Caco-2 (cell line): Measurements from ENCODE around the gene EPHB2. TPM values are rescaled to one million over a fixed set of nuclear protein-coding genes. Genes with fewer than 3 reads are reported as not detected.
"Not testable (repeated sequence)": the region's sequence is repeated elsewhere in the genome, so short reads cannot be mapped to it uniquely, and the experiment has no call there.

ENCODE experiments used
- BruUV-seq: library from RNA; stranded (reverse); fragments of 400-500 nt; replicated peaks from 2 replicates; lab custom pipeline; 2021; lab: Mats Ljungman, UMichigan
- CTCF ChIA-PET: fragments of 300-600 bp; sonication (Branson Sonifier 250); formaldehyde crosslinking; loops from one replicate; lab custom pipeline; 2022; ENCODE audit warnings: antibody characterized with exemption; lab: Charles Lee
- POLR2A ChIA-PET: fragments of 300-600 bp; sonication (Branson Sonifier 250); formaldehyde crosslinking; loops from one replicate; lab custom pipeline; 2022; ENCODE audit warnings: antibody characterized with exemption; lab: Charles Lee
- DNase-seq, 2 experiments: peaks; one replicate each; pipeline versions ENCODE4 v3.0.0 to v3.0.0-alpha.2; 2020 to 2022
- H3K27me3 ChIP-seq: replicated peaks from 2 replicates; pipeline ENCODE4 v1.6.0; 2011; ENCODE audit warnings: low read length; ENCODE audit not compliant: control insufficient read depth, insufficient read depth
- H3K36me3 ChIP-seq: 2 replicates; pipeline ENCODE4 v1.5.1; 2011; ENCODE audit warnings: low read length; ENCODE audit not compliant: control insufficient read depth, insufficient read depth
- H3K4me1 ChIP-seq: fragments of 250-450 bp; sonication (Bioruptor Pico); 2 replicates; pipeline ENCODE4 v1.5.1; 2020; ENCODE audit warnings: mild to moderate bottlenecking
- H3K4me3 ChIP-seq: 2 replicates; pipeline ENCODE4 v1.5.1; 2011; ENCODE audit warnings: low read depth, mild to moderate bottlenecking, control low read depth, low read length
- H3K9me3 ChIP-seq: fragments of 250-450 bp; sonication (Bioruptor Pico); 2 replicates; pipeline ENCODE4 v1.5.1; 2020; ENCODE audit warnings: mild to moderate bottlenecking, moderate library complexity
- H3K27ac Mint-ChIP-seq: one replicate; pipeline ENCODE4 v1.8.0; 2022; ENCODE audit warnings: mixed read lengths; ENCODE audit not compliant: unreplicated experiment
- H3K27me3 Mint-ChIP-seq: one replicate; pipeline ENCODE4 v1.8.0; 2022; ENCODE audit warnings: mixed read lengths; ENCODE audit not compliant: insufficient read depth, unreplicated experiment
- H3K36me3 Mint-ChIP-seq: one replicate; pipeline ENCODE4 v1.8.0; 2022; ENCODE audit warnings: mild to moderate bottlenecking, mixed read lengths; ENCODE audit not compliant: insufficient read depth, unreplicated experiment
- H3K4me1 Mint-ChIP-seq: one replicate; pipeline ENCODE4 v1.8.0; 2022; ENCODE audit warnings: low read depth, mixed read lengths; ENCODE audit not compliant: unreplicated experiment
- H3K4me3 Mint-ChIP-seq: one replicate; pipeline ENCODE4 v1.8.0; 2022; ENCODE audit warnings: mild to moderate bottlenecking, moderate library complexity, mixed read lengths; ENCODE audit not compliant: unreplicated experiment
- H3K9me3 Mint-ChIP-seq: one replicate; pipeline ENCODE4 v1.8.0; 2022; ENCODE audit warnings: mixed read lengths; ENCODE audit not compliant: unreplicated experiment
- CTCF ChIP-seq, 2 experiments: fragments of 200-600 bp in 1 of 2; IDR thresholded peaks; 1 replicate in 1 of 2; 2 replicates in 1 of 2; pipeline versions ENCODE4 v1.5.1 to v1.8.0; 2011 to 2022; ENCODE audit warnings: antibody characterized with exemption in 1 of 2, control low read depth in 1 of 2, inconsistent platforms in 1 of 2, low read depth in 1 of 2, low read length in 1 of 2, mild to moderate bottlenecking in 1 of 2, moderate library complexity in 1 of 2; ENCODE audit not compliant: insufficient read depth in 1 of 2, severe bottlenecking in 1 of 2, unreplicated experiment in 1 of 2
- intact Hi-C: fragments of 100-400 bp; cut with micrococcal nuclease; formaldehyde crosslinking; loops from one replicate; pipeline ENCODE4 v1.10.0; 2022; ENCODE audit not compliant: unreplicated experiment
- total RNA-seq: library from RNA; stranded (reverse); gene quantifications from 2 replicates; pipeline ENCODE4 v1.2.3, GENCODE V29; 2022

Gene EPHB2
- total RNA-seq, 1 experiment from 2014 or later: 30.1 TPM

- no peaks in the 10 kb centered on the region for H3K36me3 Mint-ChIP-seq
- H3K36me3 ChIP-seq: no peaks in the 10 kb centered on the region
- no peaks in the 10 kb centered on the region for H3K4me1 Mint-ChIP-seq
- H3K27me3 ChIP-seq: no peaks in the 10 kb centered on the region
- no peak overlapping the region for H3K4me3 Mint-ChIP-seq
- intact Hi-C loops: loop anchor here (1.0 kb wide), 6 partner anchors 15 to 290 kb away; no protein-coding TSS in a partner anchor
- H3K9me3 Mint-ChIP-seq: no peaks in the 10 kb centered on the region
- ChIA-PET CTCF (interaction anchor here (0.6 to 1.7 kb wide), 12 partner anchors 9 to 594 kb away, joined by 3 to 8 read pairs (median 4); no protein-coding TSS in a partner anchor), POLR2A (no interaction called here)
- H3K4me1 ChIP-seq: no peaks in the 10 kb centered on the region
- H3K4me3 ChIP-seq: no peak overlapping the region
- peaks cover 2% of the 10 kb centered on the region for H3K27me3 Mint-ChIP-seq
- H3K27ac Mint-ChIP-seq: no peak overlapping the region
- H3K9me3 ChIP-seq: no peaks in the 10 kb centered on the region
- no peak for DNase-seq
- no TSS peak for BruUV-seq
- TF ChIP-seq CTCF (IDR thresholded peaks at IDR 0.05; ENCODE audit: insufficient read depth in 1 of 2, low read depth in 1 of 2, low read length in 1 of 2, severe bottlenecking in 1 of 2, unreplicated experiment in 1 of 2): no peak
Observed at GRCh38 chr1:22674410-22674749, 36.3 kb upstream of the EPHB2 start.

DNA sequence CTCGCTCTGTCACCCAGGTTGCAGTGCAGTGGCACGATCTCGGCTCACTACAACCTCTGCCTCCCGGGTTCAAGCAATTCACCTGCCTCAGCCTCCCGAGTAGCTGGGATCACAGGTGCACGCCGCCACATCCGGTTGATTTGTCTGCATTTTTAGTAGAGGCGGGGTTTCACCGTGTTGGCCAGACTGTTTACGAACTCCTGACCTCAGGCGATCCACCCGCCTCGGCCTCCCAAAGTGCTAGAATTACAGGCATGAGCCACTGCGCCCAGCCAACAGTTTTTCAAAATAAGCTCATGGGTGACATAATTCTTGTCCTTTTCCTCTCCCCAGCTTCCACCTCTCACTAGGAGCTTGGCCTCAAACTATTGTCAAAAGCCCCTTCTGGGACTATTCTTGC, 34.5 kb upstream of the EPHB2 start:
- intact Hi-C loops, H3K27me3 ChIP-seq, H3K9me3 Mint-ChIP-seq, H3K4me1 Mint-ChIP-seq, H3K27me3 Mint-ChIP-seq, H3K4me1 ChIP-seq, DNase-seq, H3K4me3 ChIP-seq, BruUV-seq, H3K36me3 ChIP-seq, H3K9me3 ChIP-seq, H3K4me3 Mint-ChIP-seq, H3K36me3 Mint-ChIP-seq, H3K27ac Mint-ChIP-seq: not testable (repeated sequence)
- ChIA-PET CTCF (interaction anchor here (1.0 kb wide), 1 partner anchor 28 kb away, joined by 3 read pairs; no protein-coding TSS in a partner anchor), POLR2A (interaction anchor here (0.7 kb wide), 1 partner anchor 13 kb away, joined by 3 read pairs; no protein-coding TSS in a partner anchor)

DNA sequence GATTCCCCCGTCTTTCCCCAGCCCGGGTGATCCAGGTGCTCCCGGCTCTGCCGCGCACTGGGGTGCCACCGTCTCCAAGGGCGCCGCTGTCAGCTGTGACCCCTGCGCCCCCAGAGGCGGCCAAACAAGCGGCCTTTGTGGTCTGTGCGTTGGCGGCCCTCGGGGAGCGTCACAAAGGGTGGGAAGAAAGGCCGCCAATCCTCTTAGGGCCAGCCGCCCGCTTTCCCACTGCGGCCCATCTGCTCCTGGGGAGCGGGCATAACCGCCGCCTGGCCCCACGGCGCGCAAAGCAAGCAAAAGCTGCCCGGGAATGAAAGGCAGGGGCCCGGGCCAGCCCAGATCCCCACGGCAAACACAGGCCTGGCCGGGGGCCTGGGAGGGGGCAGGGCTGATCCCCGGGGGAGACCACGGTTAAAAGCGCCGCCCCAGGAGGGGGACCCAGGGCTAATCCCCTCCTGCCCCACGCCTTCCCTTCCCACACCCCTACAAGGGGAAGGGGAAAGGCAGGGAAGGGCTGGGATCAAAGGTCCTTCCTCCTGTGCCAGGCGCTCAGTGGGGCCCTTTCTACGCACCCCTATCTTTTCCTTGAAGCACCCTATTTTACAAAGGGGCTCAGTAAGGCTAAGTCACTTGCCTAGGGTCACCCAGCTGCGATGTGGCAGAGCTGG, 33.6 kb upstream of the EPHB2 start:
- ChIA-PET POLR2A (no interaction called here), CTCF (no interaction called here)
- BruUV-seq: no TSS peak
- Mint-ChIP-seq H3K9me3 (no peaks in the 10 kb centered on the region), H3K4me3 (no peak overlapping the region), H3K27ac (no peak overlapping the region), H3K27me3 (no peaks in the 10 kb centered on the region), H3K4me1 (no peaks in the 10 kb centered on the region), H3K36me3 (no peaks in the 10 kb centered on the region)
- no peak overlapping the region for H3K4me3 ChIP-seq
- H3K27me3 ChIP-seq: no peaks in the 10 kb centered on the region
- no peaks in the 10 kb centered on the region for H3K36me3 ChIP-seq
- no peaks in the 10 kb centered on the region for H3K4me1 ChIP-seq
- intact Hi-C loops: no loop called here
- no peaks in the 10 kb centered on the region for H3K9me3 ChIP-seq
- DNase-seq: no peak
- no peak for TF ChIP-seq CTCF (IDR thresholded peaks at IDR 0.05; ENCODE audit: insufficient read depth in 1 of 2, low read depth in 1 of 2, low read length in 1 of 2, severe bottlenecking in 1 of 2, unreplicated experiment in 1 of 2)
